ENCODE data around the gene KLHL29.

Gene KLHL29

DNA sequence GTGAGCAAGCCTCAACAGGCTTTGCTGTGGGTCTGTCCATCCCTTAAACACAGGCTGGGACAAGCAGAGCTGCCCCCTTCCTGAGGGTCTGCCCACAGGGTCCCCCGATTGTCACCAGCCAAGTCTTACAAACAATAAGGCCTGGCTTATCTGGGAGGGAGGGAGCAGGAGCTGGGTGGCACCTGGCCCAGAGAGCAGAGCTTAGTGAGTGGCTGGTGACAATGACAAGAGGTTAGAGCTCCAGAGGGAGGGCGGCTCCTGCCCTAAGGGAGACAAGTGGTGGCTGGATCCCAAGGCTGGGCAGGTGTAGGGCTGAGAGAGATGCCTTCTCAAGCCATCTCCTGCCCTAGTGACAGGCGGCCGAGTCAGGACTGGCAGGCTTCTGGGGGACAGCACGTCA is 125.5 kb downstream of the KLHL29 start:
- Histone ChIP-seq H3K27ac (replicated peaks) (no peak overlapping the region), H3K4me3 (replicated peaks; ENCODE audit: insufficient read depth, low read length) (no peak overlapping the region), H3K27me3 (ENCODE audit: insufficient read depth, poor library complexity, severe bottlenecking) (no peaks in the 10 kb centered on the region)
- TF ChIP-seq, protein P1, sequence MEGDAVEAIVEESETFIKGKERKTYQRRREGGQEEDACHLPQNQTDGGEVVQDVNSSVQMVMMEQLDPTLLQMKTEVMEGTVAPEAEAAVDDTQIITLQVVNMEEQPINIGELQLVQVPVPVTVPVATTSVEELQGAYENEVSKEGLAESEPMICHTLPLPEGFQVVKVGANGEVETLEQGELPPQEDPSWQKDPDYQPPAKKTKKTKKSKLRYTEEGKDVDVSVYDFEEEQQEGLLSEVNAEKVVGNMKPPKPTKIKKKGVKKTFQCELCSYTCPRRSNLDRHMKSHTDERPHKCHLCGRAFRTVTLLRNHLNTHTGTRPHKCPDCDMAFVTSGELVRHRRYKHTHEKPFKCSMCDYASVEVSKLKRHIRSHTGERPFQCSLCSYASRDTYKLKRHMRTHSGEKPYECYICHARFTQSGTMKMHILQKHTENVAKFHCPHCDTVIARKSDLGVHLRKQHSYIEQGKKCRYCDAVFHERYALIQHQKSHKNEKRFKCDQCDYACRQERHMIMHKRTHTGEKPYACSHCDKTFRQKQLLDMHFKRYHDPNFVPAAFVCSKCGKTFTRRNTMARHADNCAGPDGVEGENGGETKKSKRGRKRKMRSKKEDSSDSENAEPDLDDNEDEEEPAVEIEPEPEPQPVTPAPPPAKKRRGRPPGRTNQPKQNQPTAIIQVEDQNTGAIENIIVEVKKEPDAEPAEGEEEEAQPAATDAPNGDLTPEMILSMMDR (IDR thresholded peaks at IDR 0.05; ENCODE audit: insufficient read depth, low read length), result no peak
- no peak for TF ChIP-seq GABPA (IDR thresholded peaks at IDR 0.05; ENCODE audit: low read depth)
- TF ChIP-seq, protein P2, sequence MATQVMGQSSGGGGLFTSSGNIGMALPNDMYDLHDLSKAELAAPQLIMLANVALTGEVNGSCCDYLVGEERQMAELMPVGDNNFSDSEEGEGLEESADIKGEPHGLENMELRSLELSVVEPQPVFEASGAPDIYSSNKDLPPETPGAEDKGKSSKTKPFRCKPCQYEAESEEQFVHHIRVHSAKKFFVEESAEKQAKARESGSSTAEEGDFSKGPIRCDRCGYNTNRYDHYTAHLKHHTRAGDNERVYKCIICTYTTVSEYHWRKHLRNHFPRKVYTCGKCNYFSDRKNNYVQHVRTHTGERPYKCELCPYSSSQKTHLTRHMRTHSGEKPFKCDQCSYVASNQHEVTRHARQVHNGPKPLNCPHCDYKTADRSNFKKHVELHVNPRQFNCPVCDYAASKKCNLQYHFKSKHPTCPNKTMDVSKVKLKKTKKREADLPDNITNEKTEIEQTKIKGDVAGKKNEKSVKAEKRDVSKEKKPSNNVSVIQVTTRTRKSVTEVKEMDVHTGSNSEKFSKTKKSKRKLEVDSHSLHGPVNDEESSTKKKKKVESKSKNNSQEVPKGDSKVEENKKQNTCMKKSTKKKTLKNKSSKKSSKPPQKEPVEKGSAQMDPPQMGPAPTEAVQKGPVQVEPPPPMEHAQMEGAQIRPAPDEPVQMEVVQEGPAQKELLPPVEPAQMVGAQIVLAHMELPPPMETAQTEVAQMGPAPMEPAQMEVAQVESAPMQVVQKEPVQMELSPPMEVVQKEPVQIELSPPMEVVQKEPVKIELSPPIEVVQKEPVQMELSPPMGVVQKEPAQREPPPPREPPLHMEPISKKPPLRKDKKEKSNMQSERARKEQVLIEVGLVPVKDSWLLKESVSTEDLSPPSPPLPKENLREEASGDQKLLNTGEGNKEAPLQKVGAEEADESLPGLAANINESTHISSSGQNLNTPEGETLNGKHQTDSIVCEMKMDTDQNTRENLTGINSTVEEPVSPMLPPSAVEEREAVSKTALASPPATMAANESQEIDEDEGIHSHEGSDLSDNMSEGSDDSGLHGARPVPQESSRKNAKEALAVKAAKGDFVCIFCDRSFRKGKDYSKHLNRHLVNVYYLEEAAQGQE (IDR thresholded peaks at IDR 0.05; ENCODE audit: insufficient replicate concordance, low read depth), result no peak
- no peak for DNase-seq (ENCODE audit: low read depth in 1 of 2, low spot score in 1 of 2)

DNA sequence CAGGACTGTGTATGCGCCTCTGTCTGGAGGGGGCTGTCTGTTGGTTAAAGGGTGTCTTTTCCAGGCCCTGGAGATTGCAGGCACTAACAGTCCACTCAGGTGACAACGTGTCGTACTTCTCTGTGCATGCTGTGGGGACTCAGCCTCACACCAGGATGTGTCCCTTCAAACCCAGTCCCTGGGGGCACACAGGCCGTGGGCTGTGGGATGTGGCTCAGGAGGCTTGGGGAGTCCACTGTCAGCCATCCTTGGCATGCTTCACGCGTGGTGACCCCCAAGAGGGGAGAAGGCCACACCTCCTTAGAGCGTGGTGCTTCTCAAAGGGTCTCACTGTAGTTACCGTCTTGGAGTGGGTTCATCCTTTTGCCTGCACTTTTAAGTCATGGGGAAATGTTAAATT is 127.8 kb downstream of the KLHL29 start:
- Histone ChIP-seq H3K27ac (replicated peaks) (no peak overlapping the region), H3K27me3 (ENCODE audit: insufficient read depth, poor library complexity, severe bottlenecking) (no peaks in the 10 kb centered on the region), H3K4me3 (replicated peaks; ENCODE audit: insufficient read depth, low read length) (no peak overlapping the region)
- no peak for DNase-seq (ENCODE audit: low read depth in 1 of 2, low spot score in 1 of 2)
- TF ChIP-seq, protein P1 (IDR thresholded peaks at IDR 0.05; ENCODE audit: insufficient read depth, low read length), result no peak
- TF ChIP-seq, protein P2 (IDR thresholded peaks at IDR 0.05; ENCODE audit: insufficient replicate concordance, low read depth), result no peak
- TF ChIP-seq SPI1 (IDR thresholded peaks at IDR 0.05; ENCODE audit: borderline replicate concordance, low read depth) (no peak), POLR2AphosphoS5 (IDR thresholded peaks at IDR 0.05; ENCODE audit: low read depth) (no peak), GABPA (IDR thresholded peaks at IDR 0.05; ENCODE audit: low read depth) (no peak)

DNA sequence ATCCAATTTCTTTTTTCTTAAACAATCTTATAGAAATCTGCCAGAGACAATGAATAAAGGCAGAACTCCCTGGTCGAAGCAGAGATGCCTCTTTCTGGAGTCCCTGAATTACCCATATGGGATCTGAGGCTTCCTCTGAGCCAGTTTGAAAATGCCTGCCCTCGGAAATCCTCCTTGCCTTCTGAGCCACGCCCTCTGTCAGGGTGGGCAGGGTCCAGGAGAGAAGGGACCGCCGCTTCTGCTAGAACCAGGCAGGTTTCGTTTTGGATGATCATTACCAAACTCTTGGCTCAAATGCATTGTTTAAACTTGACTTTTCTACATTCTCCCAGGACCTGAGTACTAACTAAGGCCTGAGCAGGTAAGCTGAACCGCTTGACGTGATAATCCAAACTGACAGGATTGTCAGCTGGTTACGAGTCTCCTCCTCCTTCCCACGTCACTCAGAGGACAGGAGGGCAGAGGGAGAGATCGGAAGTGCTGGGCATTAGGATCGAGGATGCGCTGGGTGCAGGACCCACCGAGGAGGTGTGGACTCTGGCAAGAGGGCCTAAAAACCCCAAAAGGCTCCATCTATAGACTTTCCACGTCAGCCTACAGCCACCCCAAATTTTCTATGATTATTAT is 128.4 kb downstream of the KLHL29 start:
- Histone ChIP-seq H3K4me3 (replicated peaks; ENCODE audit: insufficient read depth, low read length) (no peak overlapping the region), H3K27ac (replicated peaks) (no peak overlapping the region), H3K27me3 (ENCODE audit: insufficient read depth, poor library complexity, severe bottlenecking) (no peaks in the 10 kb centered on the region)
- no peak for DNase-seq (ENCODE audit: low read depth in 1 of 2, low spot score in 1 of 2)
- TF ChIP-seq, protein P1 (IDR thresholded peaks at IDR 0.05; ENCODE audit: insufficient read depth, low read length), result no peak
- TF ChIP-seq, protein P2 (IDR thresholded peaks at IDR 0.05; ENCODE audit: insufficient replicate concordance, low read depth), result no peak
- TF ChIP-seq POLR2AphosphoS5 (IDR thresholded peaks at IDR 0.05; ENCODE audit: low read depth) (no peak), SPI1 (IDR thresholded peaks at IDR 0.05; ENCODE audit: borderline replicate concordance, low read depth) (no peak), GABPA (IDR thresholded peaks at IDR 0.05; ENCODE audit: low read depth) (no peak)

All from HL-60 (cell line).